H1 (cell line): ENCODE data around the gene B3GAT1. TPM values are rescaled to one million over a fixed set of nuclear protein-coding genes. Genes with fewer than 3 reads are reported as not detected.

Source experiments
- CTCF ChIA-PET: fragments of 300-600 bp; sonication (Branson Sonifier 250); formaldehyde crosslinking; loops from one replicate; lab custom pipeline; 2021; ENCODE audit not compliant: partially characterized antibody; lab: Charles Lee
- POLR2A ChIA-PET: fragments of 300-600 bp; sonication (Branson Sonifier 250); formaldehyde crosslinking; loops from one replicate; lab custom pipeline; 2021; ENCODE audit warnings: inconsistent platforms; ENCODE audit not compliant: partially characterized antibody; lab: Charles Lee
- DNase-seq, 2 experiments: peaks; one replicate each; pipeline versions ENCODE4 v3.0.0 to v3.0.0-alpha.2; 2010 to 2022; ENCODE audit warnings: low spot score in 2 of 2, low read depth in 1 of 2, mixed read lengths in 1 of 2
- FAIRE-seq: peaks from 2 replicates; lab custom pipeline; 2011; peaks lifted over from hg19 to GRCh38; lab: Jason Lieb, UNC
- H2AFZ ChIP-seq: 2 replicates; pipeline ENCODE4 v1.8.1; 2012; ENCODE audit warnings: low read length, inconsistent platforms
- H2AK5ac ChIP-seq: 2 replicates; pipeline ENCODE4 v1.6.1; 2013; ENCODE audit warnings: low read depth, low read length
- H2BK120ac ChIP-seq: replicated peaks from 2 replicates; pipeline ENCODE3; 2013; ENCODE audit warnings: low read depth, low read length, inconsistent platforms
- H2BK12ac ChIP-seq: 2 replicates; pipeline ENCODE4 v1.6.1; 2013; ENCODE audit warnings: low read depth, low read length
- H2BK15ac ChIP-seq: 2 replicates; pipeline ENCODE4 v1.6.1; 2013; ENCODE audit warnings: low read length
- H2BK20ac ChIP-seq: 2 replicates; pipeline ENCODE4 v1.6.1; 2013; ENCODE audit warnings: low read length
- H2BK5ac ChIP-seq: 2 replicates; pipeline ENCODE4 v1.6.1; 2013; ENCODE audit warnings: low read depth, low read length
- H3K14ac ChIP-seq: 2 replicates; pipeline ENCODE4 v1.6.1; 2013; ENCODE audit warnings: inconsistent platforms; ENCODE audit not compliant: insufficient read length
- H3K18ac ChIP-seq: 2 replicates; pipeline ENCODE4 v1.6.1; 2013; ENCODE audit warnings: low read length; ENCODE audit errors: extremely low read depth
- H3K23ac ChIP-seq: 2 replicates; pipeline ENCODE4 v1.6.1; 2013; ENCODE audit warnings: inconsistent platforms; ENCODE audit not compliant: insufficient read length
- H3K23me2 ChIP-seq: 2 replicates; pipeline ENCODE4 v1.6.1; 2013; ENCODE audit warnings: low read depth, low read length
- H3K27ac ChIP-seq: 2 replicates; pipeline ENCODE4 v1.6.1; 2011; ENCODE audit warnings: low read depth, low read length, inconsistent platforms
- H3K27me3 ChIP-seq, 4 experiments: replicated peaks in 1 of 4; 1 replicate in 1 of 4; 2 replicates in 3 of 4; pipeline versions ENCODE4 v1.6.1 to v1.8.1; 2011 to 2013; ENCODE audit warnings: low read length in 3 of 4, mild to moderate bottlenecking in 3 of 4, inconsistent platforms in 2 of 4, mixed read lengths in 2 of 4, moderate library complexity in 1 of 4; ENCODE audit not compliant: control insufficient read depth in 3 of 4, insufficient read depth in 3 of 4; ENCODE audit errors: extremely low read depth in 1 of 4
- H3K36me3 ChIP-seq, 4 experiments: 2 replicates each; pipeline versions ENCODE4 v1.6.1 to v1.8.1; 2011 to 2013; ENCODE audit warnings: mild to moderate bottlenecking in 4 of 4, low read length in 3 of 4, moderate library complexity in 2 of 4, control low read depth in 1 of 4, inconsistent platforms in 1 of 4; ENCODE audit not compliant: insufficient read depth in 4 of 4, control insufficient read depth in 2 of 4
- H3K4ac ChIP-seq: replicated peaks from 2 replicates; pipeline ENCODE3; 2013; ENCODE audit warnings: low read length, low read depth, mixed read lengths, inconsistent platforms; ENCODE audit not compliant: insufficient read length
- H3K4me1 ChIP-seq, 4 experiments: replicated peaks in 1 of 4; 1 replicate in 1 of 4; 2 replicates in 3 of 4; pipeline versions ENCODE4 v1.6.1 to v1.8.1; 2011 to 2013; ENCODE audit warnings: low read length in 3 of 4, inconsistent platforms in 2 of 4, mixed read lengths in 1 of 4; ENCODE audit not compliant: insufficient read depth in 4 of 4, control insufficient read depth in 3 of 4
- H3K4me2 ChIP-seq, 2 experiments: 2 replicates each; pipeline versions ENCODE4 v1.6.1 to v1.8.1; 2011 to 2013; ENCODE audit warnings: low read depth in 2 of 2, low read length in 2 of 2, control low read depth in 1 of 2, inconsistent platforms in 1 of 2, mild to moderate bottlenecking in 1 of 2; ENCODE audit not compliant: insufficient read depth in 1 of 2
- H3K4me3 ChIP-seq, 4 experiments: fragments of 200-600, 300-600 bp in 1 of 4; sonication (generic), shearing (Covaris generic), sonication (Bioruptor Twin) in 1 of 4; 2 replicates each; pipeline versions ENCODE4 v1.5.1 to v1.8.1; 2011 to 2016; ENCODE audit warnings: low read length in 4 of 4, low read depth in 3 of 4, control low read depth in 2 of 4, inconsistent platforms in 2 of 4, mild to moderate bottlenecking in 2 of 4, mixed read lengths in 1 of 4, moderate library complexity in 1 of 4; ENCODE audit not compliant: insufficient read depth in 2 of 4; ENCODE audit errors: extremely low read depth in 1 of 4
- H3K56ac ChIP-seq: replicated peaks from 2 replicates; pipeline ENCODE3; 2013; ENCODE audit warnings: low read depth, mild to moderate bottlenecking, mixed read lengths, low read length, inconsistent platforms; ENCODE audit not compliant: insufficient read length
- H3K79me1 ChIP-seq: 2 replicates; pipeline ENCODE4 v1.6.1; 2013; ENCODE audit warnings: low read depth, low read length, control low read depth
- H3K79me2 ChIP-seq, 2 experiments: 2 replicates each; pipeline versions ENCODE4 v1.6.1 to v1.8.1; 2012 to 2013; ENCODE audit warnings: low read length in 2 of 2, mild to moderate bottlenecking in 2 of 2, inconsistent platforms in 1 of 2; ENCODE audit not compliant: insufficient read depth in 2 of 2, control insufficient read depth in 1 of 2
- H3K9ac ChIP-seq, 4 experiments: replicated peaks in 1 of 4; 1 replicate in 1 of 4; 2 replicates in 3 of 4; pipeline versions ENCODE4 v1.6.1 to v1.8.1; 2011 to 2013; ENCODE audit warnings: low read depth in 3 of 4, low read length in 3 of 4, control low read depth in 2 of 4, mild to moderate bottlenecking in 2 of 4, moderate library complexity in 2 of 4, inconsistent platforms in 1 of 4; ENCODE audit errors: extremely low read depth in 1 of 4
- H3K9me3 ChIP-seq, 2 experiments: 2 replicates each; pipeline versions ENCODE4 v1.6.1 to v1.8.1; 2012 to 2013; ENCODE audit warnings: mild to moderate bottlenecking in 2 of 2, moderate library complexity in 2 of 2, control low read depth in 1 of 2, inconsistent platforms in 1 of 2, low read depth in 1 of 2, low read length in 1 of 2, mixed read lengths in 1 of 2; ENCODE audit not compliant: insufficient read depth in 2 of 2
- H4K20me1 ChIP-seq, 2 experiments: replicated peaks in 1 of 2; 2 replicates each; pipeline versions ENCODE3 to v1.8.1; 2011 to 2013; ENCODE audit warnings: inconsistent platforms in 2 of 2, low read length in 2 of 2, mild to moderate bottlenecking in 1 of 2; ENCODE audit not compliant: insufficient read depth in 2 of 2, control insufficient read depth in 1 of 2
- H4K5ac ChIP-seq: 2 replicates; pipeline ENCODE4 v1.6.1; 2013; ENCODE audit warnings: low read length, low read depth, mixed read lengths, inconsistent platforms; ENCODE audit not compliant: insufficient read length
- H4K8ac ChIP-seq: 2 replicates; pipeline ENCODE4 v1.8.0; 2013; ENCODE audit warnings: mild to moderate bottlenecking, moderate library complexity, low read length, inconsistent platforms; ENCODE audit not compliant: insufficient read depth; ENCODE audit errors: extremely low read depth
- H4K91ac ChIP-seq: replicated peaks from 2 replicates; pipeline ENCODE3; 2013; ENCODE audit warnings: low read length, mixed read lengths, inconsistent platforms; ENCODE audit not compliant: insufficient read length
- ASH2L ChIP-seq: fragments of 200-600, 300-600 bp; sonication (generic); IDR thresholded peaks from one replicate; pipeline ENCODE4 v1.7.1; 2017; ENCODE audit warnings: low read length
- POLR2A ChIP-seq, 2 experiments: IDR thresholded peaks; 1 replicate in 1 of 2; 2 replicates in 1 of 2; pipeline ENCODE4 v1.6.1; 2011; ENCODE audit warnings: low read depth in 2 of 2, low read length in 2 of 2, mild to moderate bottlenecking in 2 of 2; ENCODE audit errors: control extremely low read depth in 1 of 2
- WGBS, 2 experiments: shearing (Covaris generic) in 1 of 2; methylation state at CpG; one replicate each; pipeline versions ENCODE4 v1.1.6 to v1.1.7; 2013 to 2015; ENCODE audit warnings: low lambda C conversion rate in 2 of 2, mixed read lengths in 2 of 2, inconsistent platforms in 1 of 2, low coverage in 1 of 2, missing lambda C conversion rate in 1 of 2; ENCODE audit not compliant: insufficient replicate concordance in 2 of 2, insufficient coverage in 1 of 2, insufficient read length in 1 of 2; ENCODE audit errors: extremely low coverage in 1 of 2, missing lambda C conversion rate in 1 of 2; 5-methylcytosine and 5-hydroxymethylcytosine counted together
- polyA plus RNA-seq, 7 experiments: library from polyadenylated mRNA; depleted of rRNA in 3 of 7; stranded (reverse) in 5 of 7; unstranded in 2 of 7; fragments of >200 nt in 5 of 7; fragments of 200-250 nt in 2 of 7; gene quantifications; 1 replicate in 5 of 7; 2 replicates in 1 of 7; 4 replicates in 1 of 7; pipeline versions ENCODE4 v1.2.1 to v1.2.3, GENCODE V29; 2011 to 2013; ENCODE audit warnings: missing spikeins in 2 of 7, mixed read lengths in 2 of 7
- total RNA-seq: library from RNA; stranded (reverse); fragmentation: NEBNext Ultra II Directional; extraction: Animal tissue kit (Norgen Biotek cat#: 25700); gene quantifications from 2 replicates; pipeline ENCODE4 v1.2.1, GENCODE V29; 2021

The B3GAT1 gene
- total and polyA plus RNA-seq, 2 of the 8 experiments (the other 6 are each of a cell fraction or from before 2014, with no cell fraction given) = 19.7 to 32.4 TPM

GRCh38 chr11:134370526-134371435, 41.3 kb downstream of the B3GAT1 start:
- CTCF ChIA-PET = no interaction called here

More at GRCh38 chr11:134370526-134371435, 41.3 kb downstream of the B3GAT1 start:
- no peaks in the 10 kb centered on the region for H3K36me3 ChIP-seq
- DNase-seq (no peak), FAIRE-seq (no peak)
- no peaks in the 10 kb centered on the region for H3K9me3 ChIP-seq
- no peaks in the 10 kb centered on the region for H3K23me2 ChIP-seq
- POLR2A ChIA-PET = no interaction called here
- no peak overlapping the region for H2BK120ac ChIP-seq
- no peak overlapping the region for H4K8ac ChIP-seq
- H4K5ac ChIP-seq = no peak overlapping the region
- H3K23ac ChIP-seq = no peak overlapping the region
- no peak overlapping the region for H2AFZ ChIP-seq
- no peak overlapping the region for H3K4me3 ChIP-seq
- H2BK12ac ChIP-seq = no peak overlapping the region
- no peak overlapping the region for H3K56ac ChIP-seq
- H3K79me1 ChIP-seq = no peaks in the 10 kb centered on the region
- H2BK5ac ChIP-seq = no peak overlapping the region
- no peaks in the 10 kb centered on the region for H3K79me2 ChIP-seq
- no peak overlapping the region for H2BK20ac ChIP-seq
- H3K4ac ChIP-seq = no peak overlapping the region
- H3K4me2 ChIP-seq = no peak overlapping the region
- H3K9ac ChIP-seq = no peak overlapping the region
- no peak overlapping the region for H3K18ac ChIP-seq
- no peak overlapping the region for H2BK15ac ChIP-seq
- TF ChIP-seq ASH2L (no peak), POLR2A (IDR thresholded peaks at IDR 0.05; ENCODE audit: control extremely low read depth in 1 of 2, low read depth in 2 of 2, low read length in 2 of 2) (0 out of 3 replicates have a peak, but pooled peaks of 1 of the 2 experiments have one; percentile 27)
- no peak overlapping the region for H2AK5ac ChIP-seq
- no peak overlapping the region for H3K14ac ChIP-seq
- no peak overlapping the region for H3K27ac ChIP-seq
- peaks cover 0 to 8% (median 0%) of the 10 kb centered on the region in 4 experiments; a peak in 1 of 7 replicates for H3K4me1 ChIP-seq
- H4K91ac ChIP-seq = no peak overlapping the region
- H3K27me3 ChIP-seq = no peaks in the 10 kb centered on the region
- WGBS, 2 experiments = 89% methylated on average over 15 of the region's 19 CpGs; no CpG with 5 or more reads in 1 of the 2 experiments
- H4K20me1 ChIP-seq = peaks cover 0 to 3% of the 10 kb centered on the region in 2 experiments
